Measurements from ENCODE around the gene CHMP1A. TPM values are rescaled to one million over a fixed set of nuclear protein-coding genes. Genes with fewer than 3 reads are reported as not detected.

Gene CHMP1A
- total and polyA plus RNA-seq, 2 experiments from 2014 or later, result 86.2 to 87.5 TPM

- Histone ChIP-seq H3K27ac (no peak overlapping the region), H3K4me3 (no peak overlapping the region), H3K9me3 (ENCODE audit: low read depth) (no peaks in the 10 kb centered on the region), H3K36me3 (no peaks in the 10 kb centered on the region), H3K4me1 (ENCODE audit: low read depth) (peaks cover 11% of the 10 kb centered on the region), H3K27me3 (no peaks in the 10 kb centered on the region)
- TF ChIP-seq, protein P1, sequence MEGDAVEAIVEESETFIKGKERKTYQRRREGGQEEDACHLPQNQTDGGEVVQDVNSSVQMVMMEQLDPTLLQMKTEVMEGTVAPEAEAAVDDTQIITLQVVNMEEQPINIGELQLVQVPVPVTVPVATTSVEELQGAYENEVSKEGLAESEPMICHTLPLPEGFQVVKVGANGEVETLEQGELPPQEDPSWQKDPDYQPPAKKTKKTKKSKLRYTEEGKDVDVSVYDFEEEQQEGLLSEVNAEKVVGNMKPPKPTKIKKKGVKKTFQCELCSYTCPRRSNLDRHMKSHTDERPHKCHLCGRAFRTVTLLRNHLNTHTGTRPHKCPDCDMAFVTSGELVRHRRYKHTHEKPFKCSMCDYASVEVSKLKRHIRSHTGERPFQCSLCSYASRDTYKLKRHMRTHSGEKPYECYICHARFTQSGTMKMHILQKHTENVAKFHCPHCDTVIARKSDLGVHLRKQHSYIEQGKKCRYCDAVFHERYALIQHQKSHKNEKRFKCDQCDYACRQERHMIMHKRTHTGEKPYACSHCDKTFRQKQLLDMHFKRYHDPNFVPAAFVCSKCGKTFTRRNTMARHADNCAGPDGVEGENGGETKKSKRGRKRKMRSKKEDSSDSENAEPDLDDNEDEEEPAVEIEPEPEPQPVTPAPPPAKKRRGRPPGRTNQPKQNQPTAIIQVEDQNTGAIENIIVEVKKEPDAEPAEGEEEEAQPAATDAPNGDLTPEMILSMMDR (IDR thresholded peaks at IDR 0.05; ENCODE audit: low read depth, low read length), result no peak
- DNase-seq (ENCODE audit: low read depth in 1 of 2, low spot score in 1 of 2), result no peak
Observed at GRCh38 chr16:89605186-89605970, 52.1 kb downstream of the CHMP1A start.

DNA sequence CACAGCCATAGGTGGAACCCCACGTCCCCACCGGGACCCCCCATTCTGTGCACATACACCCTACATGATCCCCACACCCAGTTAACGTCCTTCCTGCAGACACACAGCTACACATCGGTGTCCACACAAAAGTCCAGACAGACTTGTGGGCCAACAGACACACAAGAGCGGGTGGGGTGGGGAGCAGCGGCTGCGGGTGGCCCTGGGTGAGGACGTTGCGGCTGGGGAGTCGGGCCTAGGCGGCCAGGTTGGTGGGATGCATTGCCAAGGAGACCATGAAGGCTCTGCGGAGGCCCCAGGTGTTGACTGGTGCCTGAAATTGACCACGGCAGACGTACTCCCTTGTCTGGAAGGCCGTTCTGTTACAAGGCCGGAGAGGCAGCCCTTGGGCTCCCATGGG lies 52.7 kb downstream of the CHMP1A start:
- H3K4me1 ChIP-seq (ENCODE audit: low read depth), result peaks cover 16% of the 10 kb centered on the region
- no peak for DNase-seq (ENCODE audit: low read depth in 1 of 2, low spot score in 1 of 2)
- no peaks in the 10 kb centered on the region for H3K27me3 ChIP-seq
- H3K4me3 ChIP-seq, result no peak overlapping the region
- H3K27ac ChIP-seq, result no peak overlapping the region
- H3K9me3 ChIP-seq (ENCODE audit: low read depth), result no peaks in the 10 kb centered on the region
- H3K36me3 ChIP-seq, result no peaks in the 10 kb centered on the region
- TF ChIP-seq, protein P1 (IDR thresholded peaks at IDR 0.05; ENCODE audit: low read depth, low read length), result no peak

- Histone ChIP-seq H3K4me1 (ENCODE audit: low read depth) (peaks cover 24% of the 10 kb centered on the region), H3K9me3 (ENCODE audit: low read depth) (no peaks in the 10 kb centered on the region), H3K27me3 (no peaks in the 10 kb centered on the region), H3K36me3 (no peaks in the 10 kb centered on the region), H3K4me3 (no peak overlapping the region), H3K27ac (no peak overlapping the region)
- no peak for DNase-seq (ENCODE audit: low read depth in 1 of 2, low spot score in 1 of 2)
- TF ChIP-seq, protein P1 (IDR thresholded peaks at IDR 0.05; ENCODE audit: low read depth, low read length), result no peak
Observed at GRCh38 chr16:89602952-89603590, 54.4 kb downstream of the CHMP1A start.

GRCh38 chr16:89602273-89602951 lies 55.1 kb downstream of the CHMP1A start:
- Histone ChIP-seq H3K4me1 (ENCODE audit: low read depth) (peaks cover 24% of the 10 kb centered on the region), H3K27ac (no peak overlapping the region), H3K27me3 (no peaks in the 10 kb centered on the region), H3K36me3 (no peaks in the 10 kb centered on the region), H3K4me3 (no peak overlapping the region), H3K9me3 (ENCODE audit: low read depth) (no peaks in the 10 kb centered on the region)
- TF ChIP-seq, protein P1 (IDR thresholded peaks at IDR 0.05; ENCODE audit: low read depth, low read length), result no peak
- peak; percentile 44 to 89 for DNase-seq (ENCODE audit: low read depth in 1 of 2, low spot score in 1 of 2)

- Histone ChIP-seq H3K27ac (no peak overlapping the region), H3K4me3 (no peak overlapping the region)
- DNase-seq (ENCODE audit: low read depth in 1 of 2, low spot score in 1 of 2), result no peak
Observed at GRCh38 chr16:89601906-89602272, 55.6 kb downstream of the CHMP1A start.

More at GRCh38 chr16:89601906-89602272, 55.6 kb downstream of the CHMP1A start:
- Histone ChIP-seq H3K4me1 (ENCODE audit: low read depth) (peaks cover 24% of the 10 kb centered on the region), H3K27me3 (no peaks in the 10 kb centered on the region), H3K9me3 (ENCODE audit: low read depth) (no peaks in the 10 kb centered on the region), H3K36me3 (no peaks in the 10 kb centered on the region)
- TF ChIP-seq, protein P1 (IDR thresholded peaks at IDR 0.05; ENCODE audit: low read depth, low read length), result no peak

All from cardiac muscle cell (in vitro differentiated cells and primary cell).